Transverse colon (tissue), 3 donors: ENCODE data around the gene FANCD2.

Experiments used
- EP300 ChIP-seq: sonication (generic); formaldehyde crosslinking; IDR thresholded peaks from one replicate; pipeline ENCODE4 v1.6.1; 2017; ENCODE audit warnings: antibody characterized with exemption, low read depth
- POLR2A ChIP-seq: fragments of 450-650 bp; IDR thresholded peaks from one replicate; pipeline ENCODE4 v1.6.1; 2016; ENCODE audit warnings: antibody characterized with exemption, mild to moderate bottlenecking, moderate library complexity
- TF ChIP-seq, protein P1 (sequence below), 5 experiments: fragments of 200-600 bp in 3 of 5; fragments of 450-650 bp in 2 of 5; sonication (generic) in 3 of 5; IDR thresholded peaks; 1 replicate in 2 of 5; 2 replicates in 3 of 5; pipeline ENCODE4 v1.5.1; 2016 to 2017; ENCODE audit warnings: antibody characterized with exemption in 5 of 5, inconsistent platforms in 3 of 5, mild to moderate bottlenecking in 2 of 5, moderate library complexity in 1 of 5

DNA sequence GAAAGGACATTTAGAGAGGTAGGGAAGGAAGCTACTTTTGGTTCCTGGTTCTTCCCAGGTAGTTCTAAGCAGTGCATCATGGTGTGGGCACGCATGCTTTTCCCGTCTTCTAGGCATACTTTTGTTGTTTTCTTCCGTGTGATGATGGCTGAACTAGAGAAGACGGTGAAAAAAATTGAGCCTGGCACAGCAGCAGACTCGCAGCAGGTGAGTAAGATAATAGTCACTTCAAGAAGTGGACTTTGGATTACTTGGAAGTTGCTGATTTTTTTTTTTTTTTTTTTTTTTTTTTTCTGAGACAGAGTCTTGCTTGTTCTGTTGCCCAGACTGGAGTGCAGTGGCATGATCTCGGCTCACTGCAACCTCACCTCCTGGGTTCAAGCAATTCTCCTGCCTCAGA is 63.9 kb downstream of the FANCD2 start:
- TF ChIP-seq, protein P1, sequence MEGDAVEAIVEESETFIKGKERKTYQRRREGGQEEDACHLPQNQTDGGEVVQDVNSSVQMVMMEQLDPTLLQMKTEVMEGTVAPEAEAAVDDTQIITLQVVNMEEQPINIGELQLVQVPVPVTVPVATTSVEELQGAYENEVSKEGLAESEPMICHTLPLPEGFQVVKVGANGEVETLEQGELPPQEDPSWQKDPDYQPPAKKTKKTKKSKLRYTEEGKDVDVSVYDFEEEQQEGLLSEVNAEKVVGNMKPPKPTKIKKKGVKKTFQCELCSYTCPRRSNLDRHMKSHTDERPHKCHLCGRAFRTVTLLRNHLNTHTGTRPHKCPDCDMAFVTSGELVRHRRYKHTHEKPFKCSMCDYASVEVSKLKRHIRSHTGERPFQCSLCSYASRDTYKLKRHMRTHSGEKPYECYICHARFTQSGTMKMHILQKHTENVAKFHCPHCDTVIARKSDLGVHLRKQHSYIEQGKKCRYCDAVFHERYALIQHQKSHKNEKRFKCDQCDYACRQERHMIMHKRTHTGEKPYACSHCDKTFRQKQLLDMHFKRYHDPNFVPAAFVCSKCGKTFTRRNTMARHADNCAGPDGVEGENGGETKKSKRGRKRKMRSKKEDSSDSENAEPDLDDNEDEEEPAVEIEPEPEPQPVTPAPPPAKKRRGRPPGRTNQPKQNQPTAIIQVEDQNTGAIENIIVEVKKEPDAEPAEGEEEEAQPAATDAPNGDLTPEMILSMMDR (IDR thresholded peaks at IDR 0.05) = no peak
- TF ChIP-seq EP300 (no peak), POLR2A (no peak)
